Stimulated activated CD4-positive, alpha-beta T cell treated with anti-CD3 and anti-CD28 coated beads, Interleukin-4, amount 100 ng/mL, for 1 hour (primary cell): ENCODE data around the gene DPP4.

Source experiments
- DNase-seq: peaks from one replicate; pipeline ENCODE4 v3.0.0-alpha.2; 2020

Gene DPP4

DNA sequence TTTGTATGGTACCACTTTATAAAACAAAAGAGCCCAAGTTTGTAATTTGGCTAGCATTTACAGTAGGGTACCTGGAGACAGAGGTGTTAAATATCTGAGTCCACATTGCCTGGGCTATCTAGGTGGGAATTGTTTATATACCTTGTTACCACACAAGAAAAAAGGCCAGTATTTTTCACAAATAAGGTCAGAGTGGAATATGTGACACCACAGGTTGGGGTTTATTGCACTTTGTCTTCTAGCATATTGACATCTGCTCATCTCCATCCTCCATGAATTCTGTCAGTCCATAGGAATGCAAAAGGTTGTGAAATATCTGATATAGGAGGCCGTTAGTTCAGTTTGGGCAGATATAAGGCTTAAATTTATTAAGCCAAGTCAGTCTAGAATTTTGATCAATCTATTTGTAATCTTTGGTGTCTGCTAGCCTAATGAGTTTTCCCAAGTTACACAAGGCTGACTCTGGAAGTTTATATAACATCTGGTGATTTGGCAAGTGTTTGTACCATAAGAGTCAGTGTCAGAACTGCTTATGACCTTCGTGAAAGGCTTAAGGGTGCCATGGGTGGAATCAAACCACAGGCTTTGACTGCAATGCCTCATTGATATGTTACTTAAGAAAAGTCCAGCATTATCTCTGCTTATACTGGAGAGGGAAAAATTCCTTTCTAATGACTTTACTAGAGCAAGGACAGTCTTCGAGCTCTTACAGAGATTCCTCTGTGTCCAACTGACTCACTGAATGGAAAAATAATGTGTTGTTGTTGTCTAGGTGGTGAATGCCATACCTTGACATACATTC lies 11.3 kb upstream of the DPP4 start:
- DNase-seq: no peak

DNA sequence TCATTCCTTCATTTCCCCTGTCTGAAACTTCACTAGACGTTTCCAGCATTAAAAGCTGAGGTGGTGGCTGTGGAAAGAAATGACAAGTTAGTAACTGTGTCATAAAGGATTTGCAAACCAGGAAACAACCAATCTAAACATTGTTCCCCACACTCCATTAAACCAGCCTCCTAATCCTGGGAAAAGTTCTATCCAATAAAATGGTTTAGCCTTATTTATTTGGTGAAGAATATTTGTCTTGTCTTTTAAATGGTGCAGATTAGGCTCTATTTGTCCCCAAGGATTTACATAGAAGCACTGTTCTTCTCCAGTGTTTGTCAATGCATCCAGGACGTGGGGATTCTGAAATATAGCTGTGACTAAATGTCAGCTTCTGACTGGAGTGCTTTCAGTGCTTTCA lies 10.5 kb upstream of the DPP4 start:
- DNase-seq: no peak

DNA sequence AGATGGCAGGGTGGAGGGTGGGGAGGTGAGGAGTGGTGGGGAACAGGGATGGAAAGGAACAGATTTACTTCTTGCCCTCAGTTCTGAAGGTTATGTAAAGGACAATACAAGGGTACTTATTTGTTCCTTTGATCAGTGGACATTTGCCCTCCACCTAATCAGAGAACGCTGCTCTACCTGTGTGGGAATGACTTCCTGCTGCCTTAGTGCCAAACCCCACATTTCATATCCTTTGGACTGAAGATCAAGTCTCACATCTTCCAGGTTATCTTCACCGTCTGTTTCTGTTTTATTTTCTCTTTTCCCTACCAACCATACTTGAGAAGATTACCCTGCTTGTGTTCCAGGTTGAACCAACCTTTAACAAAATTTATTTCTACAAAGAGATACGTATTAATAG lies 8.7 kb upstream of the DPP4 start:
- no peak for DNase-seq

DNA sequence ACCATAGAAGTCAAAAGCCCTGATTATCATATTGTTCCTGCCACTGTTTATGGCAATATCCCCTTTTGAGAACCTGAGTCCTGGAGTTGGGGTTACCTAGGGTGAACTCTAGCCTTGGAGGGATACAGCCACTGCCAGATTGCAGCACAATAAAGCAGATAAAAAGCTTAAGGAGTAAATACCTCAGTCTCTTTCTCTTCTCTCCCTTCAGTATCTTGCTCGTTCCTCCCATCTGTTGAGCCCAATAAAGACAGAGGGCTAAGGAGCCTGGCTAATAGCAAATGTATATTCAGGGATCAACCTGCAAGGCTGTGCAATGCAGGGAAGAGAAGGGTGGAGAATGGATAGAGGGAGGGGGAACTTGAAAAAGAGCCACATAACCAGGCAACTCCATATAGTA lies 8.0 kb upstream of the DPP4 start:
- DNase-seq: no peak

GRCh38 chr2:162079514-162079913 lies 5.5 kb upstream of the DPP4 start:
- no peak for DNase-seq

- DNase-seq: no peak
These were observed 1.7 kb upstream of the DPP4 start for GRCh38 chr2:162075689-162076132.

DNA sequence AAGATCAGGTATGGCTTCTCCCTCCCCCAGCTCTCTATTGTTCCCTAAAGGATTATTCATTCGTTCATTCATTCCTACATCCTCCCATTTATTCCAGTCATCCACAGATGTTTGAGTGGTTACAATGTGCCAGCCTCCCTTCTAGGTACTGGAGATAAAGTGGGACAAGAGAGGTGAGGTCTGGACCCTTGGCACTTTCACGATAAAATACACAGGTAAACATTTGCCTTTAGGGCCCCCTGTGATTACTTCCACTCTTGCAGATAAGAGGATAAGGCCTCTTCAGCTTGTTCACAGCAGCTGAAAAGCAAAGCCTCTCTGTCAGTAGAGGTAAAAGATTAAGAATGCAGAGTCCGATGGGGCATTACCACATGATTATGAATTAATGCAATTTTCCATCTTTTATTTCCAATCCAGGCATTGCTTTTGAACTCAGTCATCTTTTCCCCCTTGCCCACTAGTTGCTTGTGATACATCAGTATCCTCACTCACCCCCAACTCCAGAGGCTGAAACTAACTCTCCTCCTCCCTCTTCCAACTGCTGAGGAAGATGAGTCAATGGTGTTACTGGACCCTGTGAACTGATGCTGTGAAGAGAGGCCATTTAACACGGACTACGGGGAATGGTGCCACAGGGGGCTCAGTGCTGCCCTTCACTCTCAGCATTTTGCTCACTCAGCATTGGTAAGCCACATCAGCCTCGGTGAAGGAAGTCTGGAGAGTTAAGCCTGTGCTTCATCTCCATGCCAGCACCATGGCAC lies 1.1 kb upstream of the DPP4 start:
- DNase-seq: no peak

- no peak for DNase-seq
These were observed 549 bp upstream of the DPP4 start for GRCh38 chr2:162074632-162074895.

DNA sequence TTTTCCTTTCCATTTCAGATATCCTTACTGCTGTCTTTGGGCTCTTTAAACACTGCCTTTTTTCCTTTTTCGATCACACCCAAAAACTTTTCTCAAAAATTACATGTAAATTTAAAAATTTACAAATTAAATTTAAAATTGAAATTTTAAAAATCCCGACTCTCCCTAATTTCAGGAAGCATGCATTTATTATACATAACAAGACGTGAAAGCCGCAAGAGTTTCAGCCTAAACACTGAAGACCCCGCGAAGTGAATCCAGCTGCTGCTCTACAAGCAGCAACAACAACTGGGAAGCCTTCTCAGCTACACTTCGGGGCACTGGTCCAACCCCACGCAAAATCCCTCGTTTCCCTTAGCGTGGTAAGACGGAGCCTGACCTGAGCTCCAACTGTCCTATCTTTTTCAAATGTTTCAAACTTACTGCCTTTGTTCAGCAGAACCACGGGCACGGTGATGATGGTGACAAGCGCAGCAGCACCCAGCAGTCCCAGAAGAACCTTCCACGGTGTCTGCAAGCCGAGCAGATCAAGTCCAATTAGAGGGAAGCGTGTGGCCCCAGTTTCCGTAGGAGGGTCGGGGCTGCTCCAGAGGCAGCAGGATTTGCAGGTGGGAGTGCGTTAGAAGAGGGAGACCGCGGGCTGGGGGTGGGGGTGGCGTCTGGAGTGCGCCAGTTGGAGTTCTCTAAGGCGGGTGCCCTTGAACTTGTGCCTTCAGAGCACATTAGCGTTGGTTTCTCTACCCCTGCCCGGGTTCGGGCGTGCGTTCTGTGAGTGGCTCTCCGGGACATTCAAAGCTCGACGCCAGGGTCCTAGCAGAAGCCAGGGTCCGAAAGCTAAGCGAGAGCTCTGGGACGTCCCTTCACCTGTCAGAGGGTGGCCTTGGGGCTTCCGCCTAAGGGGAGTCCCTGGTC lies 783 bp downstream of the DPP4 start:
- peak; percentile 23 for DNase-seq

DNA sequence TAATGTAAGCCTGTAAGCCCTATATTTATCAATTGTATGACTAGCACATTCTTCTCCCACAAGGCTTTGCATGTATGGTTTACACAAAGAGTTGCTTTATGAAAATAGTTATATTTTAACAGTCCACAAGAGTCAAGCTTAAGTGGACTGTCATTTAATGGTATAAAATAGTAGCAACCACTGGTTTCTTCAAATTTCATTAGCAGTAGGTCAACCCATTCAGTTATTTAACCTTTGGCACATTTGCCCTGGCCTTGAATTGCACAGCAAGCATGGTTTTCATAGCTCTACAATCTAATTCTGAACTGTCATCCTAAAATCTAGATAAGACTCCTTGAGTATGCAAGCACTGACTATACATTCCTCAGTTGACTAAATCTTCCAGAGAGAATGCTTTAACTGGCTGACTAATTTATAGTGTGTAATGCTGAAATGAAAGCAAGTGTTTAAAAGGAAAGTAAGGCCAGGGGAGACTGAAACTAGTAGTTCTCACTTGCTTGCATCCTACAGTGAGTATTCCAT lies 1.8 kb downstream of the DPP4 start:
- DNase-seq: no peak

DNA sequence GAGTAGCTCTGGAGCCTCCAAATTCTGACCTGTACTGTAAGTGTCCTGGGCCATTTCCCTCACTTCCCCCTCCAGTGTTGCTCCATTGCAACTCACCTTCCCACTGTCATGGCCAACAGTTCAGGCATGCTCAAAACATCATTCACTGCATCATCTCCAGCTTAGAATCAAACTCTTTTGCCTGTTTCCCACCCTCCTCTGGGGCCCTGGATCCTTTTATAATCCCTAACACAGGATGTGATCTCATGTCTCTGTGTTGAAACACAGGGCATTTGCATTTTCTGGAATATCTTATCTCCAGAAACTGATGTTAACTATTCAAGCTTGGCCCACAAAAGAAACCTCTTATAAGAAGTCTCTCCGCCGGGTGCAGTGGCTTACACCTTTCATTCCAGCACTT lies 3.0 kb downstream of the DPP4 start:
- no peak for DNase-seq

DNA sequence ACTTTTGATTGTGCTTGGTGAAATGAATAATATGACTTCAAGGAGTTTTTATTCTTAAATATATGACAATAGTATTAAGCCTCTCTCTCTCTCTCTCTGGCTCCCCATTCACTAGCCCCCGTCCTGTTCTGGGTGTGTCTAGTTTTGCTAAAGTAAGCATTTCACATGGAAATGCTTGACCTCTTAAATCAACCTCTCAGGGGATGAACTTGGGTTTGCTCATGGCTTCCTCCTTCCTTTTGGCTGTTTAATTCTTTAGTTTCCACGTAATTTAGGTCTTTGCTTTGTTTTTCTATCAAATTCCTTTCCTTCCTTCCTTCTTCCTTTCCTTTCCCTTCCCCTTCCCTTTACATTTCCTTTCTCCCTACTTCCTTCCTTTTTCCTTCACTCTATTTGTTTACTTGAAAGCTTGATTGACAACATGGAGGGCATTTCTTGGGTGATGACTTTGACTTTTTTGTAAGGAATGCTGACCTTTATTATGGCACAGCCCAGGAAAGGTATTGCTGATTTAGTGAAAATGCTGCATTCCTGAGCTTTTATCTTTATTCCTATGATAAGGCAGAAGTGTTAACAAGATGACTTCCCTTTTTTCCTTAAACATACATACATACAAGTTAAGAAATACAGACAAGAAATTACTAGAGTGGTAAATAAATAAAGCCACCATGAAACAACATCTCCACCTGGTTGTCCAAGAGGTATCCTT lies 3.6 kb downstream of the DPP4 start:
- DNase-seq: no peak

DNA sequence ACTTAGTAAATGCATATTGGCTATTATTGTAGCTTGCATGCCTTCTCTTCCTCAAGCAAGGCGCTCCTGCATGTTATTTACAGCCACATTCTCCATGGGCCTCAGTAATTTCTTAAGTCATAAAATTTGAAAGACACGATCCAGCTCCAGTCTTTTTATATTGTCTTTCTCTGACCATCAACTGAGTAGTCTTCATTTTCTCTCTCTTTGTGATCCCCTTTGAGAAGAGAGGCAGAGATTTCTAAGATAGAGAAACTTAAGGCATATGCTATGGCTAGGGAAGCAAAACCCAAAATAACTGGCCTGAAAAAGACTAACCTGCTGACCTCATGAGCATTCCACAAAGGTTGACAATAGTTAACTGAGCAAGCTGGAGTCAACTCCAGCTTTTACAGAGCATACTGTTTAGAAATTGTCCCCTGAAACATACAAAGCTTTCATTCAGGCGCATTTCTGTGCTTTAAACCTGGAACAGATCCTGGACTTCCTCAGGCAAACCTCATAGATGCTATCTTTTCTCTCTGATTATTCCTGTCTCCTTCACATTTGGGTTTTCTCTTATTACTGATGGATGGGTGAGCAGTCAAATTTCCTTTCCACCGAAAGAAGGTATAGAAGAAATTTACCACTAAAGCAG lies 4.6 kb downstream of the DPP4 start:
- no peak for DNase-seq

DNA sequence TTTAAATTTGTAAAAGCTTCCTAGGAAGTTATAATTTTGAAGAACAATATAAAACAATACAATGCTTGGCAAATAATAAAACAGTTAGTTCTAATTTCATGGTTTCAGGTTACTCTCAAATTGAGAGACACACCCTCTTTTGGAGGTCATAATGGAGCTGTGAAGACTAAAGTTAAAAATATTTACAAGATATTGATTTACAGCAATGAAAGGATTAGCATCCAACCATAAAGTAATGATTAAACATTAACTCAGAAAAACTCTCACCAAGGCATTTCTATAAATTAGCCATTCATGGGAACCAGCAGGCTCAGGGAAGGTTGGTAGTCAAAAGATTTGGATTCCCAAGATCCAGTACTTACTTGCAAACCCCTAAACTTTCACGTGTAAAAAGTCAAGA lies 6.4 kb downstream of the DPP4 start:
- DNase-seq: no peak

DNA sequence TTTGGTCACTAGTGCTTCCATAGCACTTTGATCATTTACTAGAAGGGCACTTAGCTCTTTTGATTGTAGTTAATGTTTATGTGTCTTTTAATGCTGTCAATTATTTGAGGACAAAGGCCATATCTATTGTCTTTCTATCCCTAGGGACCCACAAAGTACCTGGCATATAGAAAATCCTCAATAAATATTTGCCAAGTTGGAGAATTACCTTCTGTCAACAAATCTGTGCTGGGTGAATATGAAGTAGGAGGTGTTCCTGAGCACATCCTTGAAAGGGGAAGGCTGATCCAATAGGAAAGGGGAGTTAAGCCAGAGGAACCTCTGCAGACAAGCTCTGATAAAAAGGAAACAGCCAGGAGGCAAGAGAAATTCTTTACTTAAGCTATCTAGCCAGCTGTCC lies 8.2 kb downstream of the DPP4 start:
- no peak for DNase-seq

GRCh38 chr2:162063899-162064298 lies 10.1 kb downstream of the DPP4 start:
- no peak for DNase-seq

GRCh38 chr2:162063281-162063680 lies 10.7 kb downstream of the DPP4 start:
- no peak for DNase-seq

DNA sequence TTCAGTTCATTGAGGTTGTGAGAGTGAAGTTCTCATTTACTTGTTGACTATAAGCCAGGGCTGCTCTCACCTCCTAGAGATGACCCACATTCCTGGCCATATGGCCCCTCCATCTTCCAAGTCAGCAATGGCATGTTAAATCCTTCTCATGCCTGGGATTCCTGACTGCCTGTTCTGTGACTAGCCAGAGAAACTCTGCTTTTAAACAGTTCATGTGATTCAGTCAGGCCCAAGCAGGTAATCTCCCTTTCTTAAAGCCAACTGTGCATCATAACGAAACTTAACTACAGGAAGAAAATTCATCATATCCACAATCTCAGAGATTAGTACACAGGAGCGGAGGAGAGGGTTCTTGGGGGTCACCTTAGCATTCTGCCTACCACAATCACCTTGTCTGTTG lies 11.5 kb downstream of the DPP4 start:
- DNase-seq: no peak

DNA sequence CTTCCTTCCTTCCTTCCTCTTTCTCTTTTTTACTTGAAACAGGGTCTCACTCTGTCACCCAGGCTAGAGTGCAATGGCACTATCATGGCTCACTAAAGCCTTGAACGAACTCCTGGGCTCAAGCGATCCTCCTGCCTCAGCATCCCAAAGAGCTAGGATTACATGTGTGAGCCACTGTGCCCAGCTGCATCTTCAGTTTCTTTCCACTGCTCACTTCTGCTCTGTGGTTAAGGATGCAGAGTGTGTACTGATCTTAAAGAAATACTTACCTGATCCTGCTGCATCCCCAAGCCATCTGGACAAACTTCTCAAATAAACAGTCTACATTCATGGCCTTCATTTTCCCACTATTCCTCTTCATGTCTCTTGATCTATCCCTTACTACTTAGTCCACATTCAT lies 13.0 kb downstream of the DPP4 start:
- no peak for DNase-seq

DNA sequence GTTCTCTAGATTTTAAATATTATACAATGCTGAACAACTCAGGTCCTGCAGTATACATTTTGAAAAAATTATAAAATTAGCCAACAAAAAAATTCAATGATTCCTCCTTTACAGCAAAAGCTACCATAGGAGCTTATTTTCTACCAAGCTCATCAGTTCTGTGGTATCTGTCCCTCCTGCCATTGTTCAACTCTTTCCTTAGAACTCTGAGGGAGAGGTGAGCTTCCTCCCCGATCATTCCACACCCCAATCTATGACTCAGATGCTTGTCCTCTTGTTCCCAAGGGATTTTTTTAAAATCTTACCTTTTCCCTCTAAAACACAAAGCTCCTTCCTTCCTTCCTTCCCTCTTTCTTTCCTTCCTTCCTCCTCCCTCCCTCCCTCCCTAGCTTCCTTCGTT lies 13.5 kb downstream of the DPP4 start:
- no peak for DNase-seq

GRCh38 chr2:162058973-162059668 lies 14.9 kb downstream of the DPP4 start:
- DNase-seq: no peak

- DNase-seq: no peak
These were observed 16.6 kb downstream of the DPP4 start for GRCh38 chr2:162057426-162057825.
